Measurements from ENCODE around the gene NTM. TPM values are rescaled to one million over a fixed set of nuclear protein-coding genes. Genes with fewer than 3 reads are reported as not detected.

The NTM gene
- total RNA-seq, 1 experiment from 2014 or later: 9.9 TPM

DNA sequence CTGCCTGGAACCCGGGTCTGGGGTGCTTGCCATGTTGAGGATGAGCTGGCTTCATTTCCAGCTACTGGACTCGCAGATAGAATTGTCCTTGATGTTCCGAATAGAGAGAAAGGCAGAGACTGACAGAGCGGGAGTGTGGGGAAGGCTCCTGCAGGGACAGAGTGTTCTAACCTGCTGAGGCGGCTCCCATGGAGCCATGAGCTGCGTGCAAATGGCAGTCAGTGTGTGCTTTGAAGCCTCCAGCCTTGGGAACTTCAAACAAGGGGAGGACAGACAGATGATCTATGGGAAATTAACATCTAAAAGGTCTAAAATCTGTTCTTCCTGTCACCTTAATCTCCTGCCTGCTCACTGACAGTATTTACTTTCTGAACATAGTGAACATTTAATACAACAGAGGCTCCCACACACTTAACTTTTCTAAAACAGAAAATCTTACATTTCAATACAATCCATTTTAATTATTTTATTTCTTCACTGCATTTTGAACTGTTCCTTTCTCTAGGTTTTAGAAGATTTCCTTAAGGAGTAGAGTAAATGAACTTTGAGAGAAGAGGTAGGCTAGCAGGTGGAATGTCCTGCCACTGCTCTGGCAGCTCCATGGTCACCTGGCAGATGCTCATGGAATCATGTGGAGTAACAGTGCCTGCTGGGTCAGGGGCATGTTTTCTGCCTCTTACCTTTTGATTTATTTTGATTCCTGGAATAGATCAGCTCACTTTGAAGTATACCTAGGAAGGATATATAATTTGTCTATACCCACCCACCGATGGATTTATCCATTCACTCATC is 481.7 kb downstream of the NTM start:
- Histone ChIP-seq H3K18ac (ENCODE audit: insufficient read length, low read depth, low read length) (no peak overlapping the region), H3K79me2 (ENCODE audit: insufficient read depth, low read length) (no peaks in the 10 kb centered on the region), H4K8ac (replicated peaks; ENCODE audit: insufficient read length, low read depth, low read length) (no peak overlapping the region), H4K91ac (ENCODE audit: insufficient read length, low read depth, low read length) (no peak overlapping the region), H2AK5ac (ENCODE audit: insufficient read length, low read length) (no peak overlapping the region), H2BK15ac (ENCODE audit: low read depth, low read length) (no peak overlapping the region), H3K27me3 (ENCODE audit: insufficient read depth, low read length) (no peaks in the 10 kb centered on the region), H4K20me1 (ENCODE audit: control insufficient read depth, insufficient read depth, insufficient read length) (no peaks in the 10 kb centered on the region), H3K4me1 (ENCODE audit: insufficient read depth, low read length) (no peaks in the 10 kb centered on the region; the same call in 1 of the 2 replicates), H3K56ac (ENCODE audit: insufficient read length, low read depth, low read length) (no peak overlapping the region), H2AFZ (ENCODE audit: low read length) (no peak overlapping the region), H3K4ac (ENCODE audit: low read depth, low read length) (no peak overlapping the region), H3K9me3 (ENCODE audit: control insufficient read depth, low read depth, low read length) (no peaks in the 10 kb centered on the region), H3K4me2 (ENCODE audit: insufficient read depth, insufficient read length, low read length) (no peak overlapping the region), H2BK5ac (ENCODE audit: insufficient read length, low read length) (no peak overlapping the region), H4K5ac (ENCODE audit: insufficient read length, low read depth, low read length) (no peak overlapping the region), H3K23ac (ENCODE audit: insufficient read length, low read depth, low read length) (no peak overlapping the region), H3K27ac (ENCODE audit: insufficient read length, low read depth, low read length) (no peak overlapping the region), H2BK20ac (ENCODE audit: low read depth, low read length, poor library complexity, severe bottlenecking) (no peak overlapping the region), H3K9ac (ENCODE audit: extremely low read depth, insufficient read length, low read length) (no peak overlapping the region), H3K79me1 (ENCODE audit: insufficient read depth, low read depth, low read length, poor library complexity, severe bottlenecking) (no peaks in the 10 kb centered on the region), H2BK12ac (ENCODE audit: insufficient read length, low read depth, low read length) (no peak overlapping the region), H3T11ph (ENCODE audit: low read length) (no peak overlapping the region), H3K23me2 (ENCODE audit: insufficient read length, low read depth, low read length, poor library complexity, severe bottlenecking) (no peaks in the 10 kb centered on the region), H2BK120ac (ENCODE audit: low read depth, low read length, poor library complexity, severe bottlenecking) (no peak overlapping the region), H3K14ac (ENCODE audit: insufficient read depth, low read length) (no peak overlapping the region)
- Mint-ChIP-seq H3K27me3 (ENCODE audit: low read depth) (peaks cover 41% of the 10 kb centered on the region), H3K36me3 (ENCODE audit: insufficient read depth in 1 of 3, low read depth in 3 of 3) (no peaks in the 10 kb centered on the region), H3K9me3 (no peaks in the 10 kb centered on the region), H3K4me3 (no peak overlapping the region), H3K4me1 (peaks cover 29 to 36% of the 10 kb centered on the region in 2 experiments), H3K27ac (no peak overlapping the region)
- no peak for DNase-seq
- TF ChIP-seq, protein P1, sequence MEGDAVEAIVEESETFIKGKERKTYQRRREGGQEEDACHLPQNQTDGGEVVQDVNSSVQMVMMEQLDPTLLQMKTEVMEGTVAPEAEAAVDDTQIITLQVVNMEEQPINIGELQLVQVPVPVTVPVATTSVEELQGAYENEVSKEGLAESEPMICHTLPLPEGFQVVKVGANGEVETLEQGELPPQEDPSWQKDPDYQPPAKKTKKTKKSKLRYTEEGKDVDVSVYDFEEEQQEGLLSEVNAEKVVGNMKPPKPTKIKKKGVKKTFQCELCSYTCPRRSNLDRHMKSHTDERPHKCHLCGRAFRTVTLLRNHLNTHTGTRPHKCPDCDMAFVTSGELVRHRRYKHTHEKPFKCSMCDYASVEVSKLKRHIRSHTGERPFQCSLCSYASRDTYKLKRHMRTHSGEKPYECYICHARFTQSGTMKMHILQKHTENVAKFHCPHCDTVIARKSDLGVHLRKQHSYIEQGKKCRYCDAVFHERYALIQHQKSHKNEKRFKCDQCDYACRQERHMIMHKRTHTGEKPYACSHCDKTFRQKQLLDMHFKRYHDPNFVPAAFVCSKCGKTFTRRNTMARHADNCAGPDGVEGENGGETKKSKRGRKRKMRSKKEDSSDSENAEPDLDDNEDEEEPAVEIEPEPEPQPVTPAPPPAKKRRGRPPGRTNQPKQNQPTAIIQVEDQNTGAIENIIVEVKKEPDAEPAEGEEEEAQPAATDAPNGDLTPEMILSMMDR (conservative IDR thresholded peaks at IDR 0.05): no peak
- no CpG with 5 or more reads among the region's 7 CpGs for WGBS (ENCODE audit: extremely low coverage, insufficient read length, low lambda C conversion rate)
